WTC11 (cell line): ENCODE measurements around the gene MAGEA11. TPM values are rescaled to one million over a fixed set of nuclear protein-coding genes. Genes with fewer than 3 reads are reported as not detected.

Source experiments
- ATAC-seq: fragments of 200-7000 bp; cut with Tn5 transposase; 2 replicates; pipeline ENCODE4 v1.10.0; 2021; ENCODE audit warnings: mild to moderate bottlenecking, moderate library complexity
- CTCF ChIA-PET: fragments of 300-600 bp; sonication (Branson Sonifier 250); formaldehyde crosslinking; loops from one replicate; lab custom pipeline; 2021; ENCODE audit warnings: antibody characterized with exemption; lab: Charles Lee
- POLR2A ChIA-PET: fragments of 350-600 bp; sonication (Branson Sonifier 250); formaldehyde crosslinking; loops from one replicate; lab custom pipeline; 2021; ENCODE audit warnings: antibody characterized with exemption; lab: Charles Lee
- DNase-seq: peaks from one replicate; pipeline ENCODE4 v3.0.0; 2021; ENCODE audit warnings: low spot score
- H3K27ac Mint-ChIP-seq: 2 replicates; pipeline ENCODE4 v1.8.0; 2021; ENCODE audit warnings: mixed read lengths
- H3K27me3 Mint-ChIP-seq: 2 replicates; pipeline ENCODE4 v1.8.0; 2021; ENCODE audit warnings: low read depth, mild to moderate bottlenecking, moderate library complexity, mixed read lengths
- H3K36me3 Mint-ChIP-seq: 2 replicates; pipeline ENCODE4 v1.8.0; 2021; ENCODE audit warnings: mixed read lengths
- H3K4me1 Mint-ChIP-seq: 2 replicates; pipeline ENCODE4 v1.8.0; 2022; ENCODE audit warnings: mixed read lengths
- H3K4me3 Mint-ChIP-seq: 2 replicates; pipeline ENCODE4 v1.8.0; 2021; ENCODE audit warnings: mild to moderate bottlenecking, moderate library complexity, mixed read lengths
- H3K9me3 Mint-ChIP-seq: 2 replicates; pipeline ENCODE4 v1.8.0; 2021; ENCODE audit warnings: mixed read lengths
- CREM ChIP-seq: sonication (generic); formaldehyde crosslinking; IDR thresholded peaks from 2 replicates; pipeline ENCODE4 v1.8.1; 2022; ENCODE audit warnings: mild to moderate bottlenecking, missing genetic modification reagents, moderate library complexity
- ELF4 ChIP-seq: sonication (generic); formaldehyde crosslinking; IDR thresholded peaks from 2 replicates; pipeline ENCODE4 v1.8.1; 2022; ENCODE audit warnings: low read depth, mild to moderate bottlenecking, moderate library complexity, missing genetic modification reagents
- IRF2 ChIP-seq: sonication (generic); formaldehyde crosslinking; IDR thresholded peaks from 2 replicates; pipeline ENCODE4 v1.8.0; 2022; ENCODE audit warnings: low read depth, missing genetic modification reagents, borderline replicate concordance
- JUN ChIP-seq: sonication (generic); formaldehyde crosslinking; IDR thresholded peaks from 2 replicates; pipeline ENCODE4 v1.8.0; 2023; ENCODE audit warnings: mild to moderate bottlenecking, missing genetic modification reagents
- MAX ChIP-seq: sonication (generic); formaldehyde crosslinking; IDR thresholded peaks from 2 replicates; pipeline ENCODE4 v1.8.0; 2022; ENCODE audit warnings: mild to moderate bottlenecking, missing genetic modification reagents
- MLX ChIP-seq: sonication (generic); formaldehyde crosslinking; IDR thresholded peaks from 2 replicates; pipeline ENCODE4 v1.8.1; 2023; ENCODE audit warnings: mild to moderate bottlenecking, missing genetic modification reagents, moderate library complexity
- MXD4 ChIP-seq: fragments of 250-450 bp; sonication (Bioruptor Pico); IDR thresholded peaks from 2 replicates; pipeline ENCODE4 v1.8.0; 2021; ENCODE audit warnings: mild to moderate bottlenecking, moderate library complexity, borderline replicate concordance
- NR1H2 ChIP-seq: sonication (generic); formaldehyde crosslinking; IDR thresholded peaks from 2 replicates; pipeline ENCODE4 v1.9.0; 2021; ENCODE audit warnings: mild to moderate bottlenecking, moderate library complexity, missing genetic modification reagents
- NR3C1 ChIP-seq: sonication (generic); formaldehyde crosslinking; conservative IDR thresholded peaks from 2 replicates; pipeline ENCODE4 v1.8.1; 2023; ENCODE audit warnings: low read depth, mild to moderate bottlenecking, missing genetic modification reagents
- PRDM15 ChIP-seq: sonication (generic); formaldehyde crosslinking; IDR thresholded peaks from 2 replicates; pipeline ENCODE4 v1.8.0; 2022; ENCODE audit warnings: missing genetic modification reagents
- PREB ChIP-seq: sonication (generic); formaldehyde crosslinking; IDR thresholded peaks from 2 replicates; pipeline ENCODE4 v1.8.1; 2022; ENCODE audit warnings: mild to moderate bottlenecking, missing genetic modification reagents, moderate library complexity, borderline replicate concordance
- SMAD4 ChIP-seq: sonication (generic); formaldehyde crosslinking; IDR thresholded peaks from 2 replicates; pipeline ENCODE4 v1.8.0; 2022; ENCODE audit warnings: mild to moderate bottlenecking, missing genetic modification reagents
- SOX15 ChIP-seq: fragments of 250-450 bp; sonication (Bioruptor Pico); IDR thresholded peaks from 2 replicates; pipeline ENCODE4 v1.9.0; 2021; ENCODE audit warnings: mild to moderate bottlenecking
- TEAD1 ChIP-seq: sonication (generic); formaldehyde crosslinking; IDR thresholded peaks from 2 replicates; pipeline ENCODE4 v1.8.0; 2022; ENCODE audit warnings: mild to moderate bottlenecking, missing genetic modification reagents
- ZNF219 ChIP-seq: sonication (generic); formaldehyde crosslinking; IDR thresholded peaks from 2 replicates; pipeline ENCODE4 v1.8.0; 2023; ENCODE audit warnings: missing genetic modification reagents, mild to moderate bottlenecking, borderline replicate concordance
- ZNF317 ChIP-seq: sonication (generic); formaldehyde crosslinking; IDR thresholded peaks from 2 replicates; pipeline ENCODE4 v1.8.1; 2023; ENCODE audit warnings: low read depth, mild to moderate bottlenecking, moderate library complexity, missing genetic modification reagents, borderline replicate concordance
- ZNF416 ChIP-seq: fragments of 250-450 bp; sonication (Bioruptor Pico); IDR thresholded peaks from 2 replicates; pipeline ENCODE4 v1.9.0; 2021; ENCODE audit warnings: mild to moderate bottlenecking, inconsistent platforms
- ZNF512 ChIP-seq: sonication (generic); formaldehyde crosslinking; IDR thresholded peaks from 2 replicates; pipeline ENCODE4 v1.8.1; 2022; ENCODE audit warnings: missing genetic modification reagents, borderline replicate concordance
- ZNF532 ChIP-seq: fragments of 250-450 bp; sonication (Bioruptor Pico); IDR thresholded peaks from 2 replicates; pipeline ENCODE4 v1.9.0; 2021; ENCODE audit warnings: mild to moderate bottlenecking, borderline replicate concordance
- total RNA-seq: library from RNA; stranded (reverse); gene quantifications from 3 replicates; pipeline ENCODE4 v1.2.3, GENCODE V29; 2021

MAGEA11 gene
- total RNA-seq, 1 experiment from 2014 or later, result not detected

- TF ChIP-seq ZNF317 (no peak), MAX (CRISPR knock-in tag) (no peak), SMAD4 (no peak), ZNF416 (no peak), ELF4 (no peak), NR1H2 (no peak), ZNF532 (CRISPR knock-in tag) (no peak), CREM (CRISPR knock-in tag) (no peak)
- TF ChIP-seq, all 79 proteins: peak for 0
Observed at GRCh38 chrX:149704664-149705063, 7.2 kb upstream of the MAGEA11 start (continued).

GRCh38 chrX:149707147-149707901 is 4.5 kb upstream of the MAGEA11 start:
- Mint-ChIP-seq H3K4me1 (no peaks in the 10 kb centered on the region), H3K9me3 (no peaks in the 10 kb centered on the region), H3K36me3 (no peaks in the 10 kb centered on the region), H3K27me3 (peaks cover 51% of the 10 kb centered on the region), H3K27ac (no peak overlapping the region), H3K4me3 (no peak overlapping the region)
- ATAC-seq, result no peak
- no peak for DNase-seq
- CTCF ChIA-PET, result no interaction called here
- POLR2A ChIA-PET, result no interaction called here
- TF ChIP-seq MAX (CRISPR knock-in tag), result no peak
- no peak for TF ChIP-seq PRDM15 (CRISPR knock-in tag)
- no peak for TF ChIP-seq ZNF219 (CRISPR knock-in tag)
- no peak for TF ChIP-seq PREB (CRISPR knock-in tag)
- TF ChIP-seq MLX (CRISPR knock-in tag), result no peak
- no peak for TF ChIP-seq IRF2 (CRISPR knock-in tag)
- no peak for TF ChIP-seq JUN (CRISPR knock-in tag)
- no peak for TF ChIP-seq MXD4
- TF ChIP-seq SOX15 (CRISPR knock-in tag), result no peak
- no peak for TF ChIP-seq ZNF317
- no peak for TF ChIP-seq NR3C1
- TF ChIP-seq ZNF512 (CRISPR knock-in tag), result no peak
- TF ChIP-seq TEAD1 (CRISPR knock-in tag), result no peak
